SK-N-MC (cell line): ENCODE measurements around the gene RABGGTB.
A peak's percentile ranks its signal among the peaks of the same experiment; 100 is the strongest.
"Not testable (repeated sequence)": the region's sequence is repeated elsewhere in the genome, so short reads cannot be mapped to it uniquely, and the experiment has no call there.

Experiments used
- DNase-seq: peaks from one replicate; pipeline ENCODE4 v3.0.0-alpha.2; 2011; ENCODE audit warnings: low read depth, low spot score
- H3K27ac ChIP-seq: fragments of 200-600 bp; sonication (generic); 2 replicates; pipeline ENCODE4 v1.5.1; 2016; ENCODE audit warnings: mixed run types
- H3K36me3 ChIP-seq: fragments of 200-600 bp; sonication (generic); 2 replicates; pipeline ENCODE4 v1.6.1; 2017; ENCODE audit warnings: antibody characterized with exemption, low read length, mixed read lengths; ENCODE audit not compliant: insufficient read depth
- H3K4me3 ChIP-seq: fragments of 200-600 bp; sonication (generic); 2 replicates; pipeline ENCODE4 v1.5.1; 2016
- H3K9ac ChIP-seq: fragments of 200-600 bp; sonication (generic); 2 replicates; pipeline ENCODE4 v1.8.0; 2017; ENCODE audit warnings: mixed run types, mixed read lengths; ENCODE audit not compliant: insufficient read length
- H3K9me3 ChIP-seq: fragments of 200-600 bp; sonication (generic); 2 replicates; pipeline ENCODE4 v1.6.1; 2017; ENCODE audit warnings: low read depth, mild to moderate bottlenecking, antibody characterized with exemption, low read length, moderate library complexity, mixed read lengths
- EZH2 ChIP-seq: fragments of 200-600 bp; sonication (generic); IDR thresholded peaks from one replicate; pipeline ENCODE4 v1.6.1; 2017; ENCODE audit warnings: antibody characterized with exemption
- FOXP2 ChIP-seq: optimal IDR thresholded peaks from 2 replicates; pipeline ENCODE3; 2011; ENCODE audit warnings: mild to moderate bottlenecking, moderate library complexity; ENCODE audit not compliant: insufficient read depth; ENCODE audit errors: extremely low read length, control extremely low read depth
- POLR2AphosphoS5 ChIP-seq: IDR thresholded peaks from 2 replicates; pipeline ENCODE4 v1.6.1; 2012; ENCODE audit warnings: mild to moderate bottlenecking, low read depth, low read length, borderline replicate concordance

RABGGTB gene

GRCh38 chr1:75785983-75786853 lies at the start of gene RABGGTB:
Gene RABGGTB (plus strand): TSS chr1:75786256. CDS start chr1:75786272, 16 bp downstream.
- H3K36me3 ChIP-seq: peaks cover 44% of the 10 kb centered on the region
- H3K4me3 ChIP-seq: peak within 1 kb of the TSS; percentile 86
- peak within 1 kb of the TSS; percentile 91 for H3K27ac ChIP-seq
- H3K9ac ChIP-seq: peak within 1 kb of the TSS; percentile 96
- TF ChIP-seq EZH2 (no peak), FOXP2 (peak; percentile 8), POLR2AphosphoS5 (peak; percentile 100)
- peak; percentile 75 for DNase-seq
- H3K9me3 ChIP-seq: no peaks in the 10 kb centered on the region

- TF ChIP-seq EZH2: no peak
- no peak for TF ChIP-seq POLR2AphosphoS5
- TF ChIP-seq FOXP2: no peak
- no peak overlapping the region for H3K9ac ChIP-seq
- no peak for DNase-seq
- no peak overlapping the region for H3K27ac ChIP-seq
- no peaks in the 10 kb centered on the region for H3K9me3 ChIP-seq
- peaks cover 31% of the 10 kb centered on the region for H3K36me3 ChIP-seq
- H3K4me3 ChIP-seq: no peak overlapping the region
Measured at GRCh38 chr1:75742047-75742625, 43.9 kb upstream of the RABGGTB start.

- no peak for DNase-seq
- TF ChIP-seq FOXP2: no peak
- no peak for TF ChIP-seq EZH2
- no peak for TF ChIP-seq POLR2AphosphoS5
- Histone ChIP-seq H3K4me3 (no peak overlapping the region), H3K27ac (no peak overlapping the region), H3K9ac (no peak overlapping the region), H3K36me3 (peaks cover 28% of the 10 kb centered on the region), H3K9me3 (no peaks in the 10 kb centered on the region)
Measured at GRCh38 chr1:75745276-75745675, 40.8 kb upstream of the RABGGTB start.

- not testable (repeated sequence) for H3K9me3 ChIP-seq, H3K4me3 ChIP-seq, H3K27ac ChIP-seq, DNase-seq, H3K9ac ChIP-seq
- peaks cover 40% of the 10 kb centered on the region for H3K36me3 ChIP-seq
Measured at GRCh38 chr1:75757210-75757609, 28.8 kb upstream of the RABGGTB start.

- not testable (repeated sequence) for H3K9ac ChIP-seq, H3K9me3 ChIP-seq, H3K4me3 ChIP-seq, DNase-seq, H3K27ac ChIP-seq
- H3K36me3 ChIP-seq: peaks cover 29% of the 10 kb centered on the region
Measured at GRCh38 chr1:75758543-75758942, 27.5 kb upstream of the RABGGTB start.

- Histone ChIP-seq H3K9ac (no peak overlapping the region), H3K27ac (no peak overlapping the region), H3K4me3 (no peak overlapping the region), H3K36me3 (peaks cover 6% of the 10 kb centered on the region), H3K9me3 (no peaks in the 10 kb centered on the region)
- DNase-seq: no peak
- TF ChIP-seq EZH2 (no peak), POLR2AphosphoS5 (no peak), FOXP2 (no peak)
Measured at GRCh38 chr1:75764057-75764655, 21.9 kb upstream of the RABGGTB start.

GRCh38 chr1:75765697-75766355 lies 20.2 kb upstream of the RABGGTB start:
- peaks cover 6% of the 10 kb centered on the region; the same call in 1 of the 2 replicates for H3K36me3 ChIP-seq
- no peak for DNase-seq
- no peak overlapping the region for H3K4me3 ChIP-seq
- peak overlapping the region; percentile 50; the same call in 1 of the 2 replicates for H3K27ac ChIP-seq
- H3K9me3 ChIP-seq: no peaks in the 10 kb centered on the region
- no peak for TF ChIP-seq POLR2AphosphoS5
- no peak for TF ChIP-seq EZH2
- no peak for TF ChIP-seq FOXP2
- no peak overlapping the region for H3K9ac ChIP-seq

GRCh38 chr1:75768016-75768415 lies 18.0 kb upstream of the RABGGTB start:
- TF ChIP-seq FOXP2 (no peak), POLR2AphosphoS5 (no peak), EZH2 (no peak)
- no peak for DNase-seq
- Histone ChIP-seq H3K36me3 (0 out of 2 replicates have a peak, but pooled peaks cover 6% of the 10 kb centered on the region), H3K4me3 (no peak overlapping the region), H3K27ac (no peak overlapping the region), H3K9me3 (no peaks in the 10 kb centered on the region), H3K9ac (no peak overlapping the region)
